Measurements from ENCODE around the gene TMX4. TPM values are rescaled to one million over a fixed set of nuclear protein-coding genes. Genes with fewer than 3 reads are reported as not detected.

The TMX4 gene
- total and polyA plus RNA-seq, 7 donors: 3.0 to 93.8 (median 63.4) TPM

DNA sequence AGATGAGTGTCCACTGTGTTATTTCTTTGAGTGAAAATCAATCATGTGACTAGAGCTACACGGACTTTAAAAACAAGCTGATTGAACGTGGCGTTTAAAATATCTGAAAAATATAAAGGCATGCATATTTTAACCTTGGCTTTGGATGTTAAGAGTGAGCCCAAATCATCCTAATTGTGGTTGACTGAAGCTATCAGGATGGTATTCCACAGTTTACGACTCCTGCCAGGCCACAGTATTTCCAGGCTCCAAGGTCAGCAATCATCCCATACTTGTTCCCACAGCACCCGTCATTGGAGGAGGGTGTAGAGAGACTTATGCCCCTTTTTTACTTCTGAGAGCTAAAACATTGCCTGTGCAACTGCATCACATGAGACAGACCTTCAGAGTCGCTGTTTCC is 43.2 kb upstream of the TMX4 start:
- TF ChIP-seq, protein P1, sequence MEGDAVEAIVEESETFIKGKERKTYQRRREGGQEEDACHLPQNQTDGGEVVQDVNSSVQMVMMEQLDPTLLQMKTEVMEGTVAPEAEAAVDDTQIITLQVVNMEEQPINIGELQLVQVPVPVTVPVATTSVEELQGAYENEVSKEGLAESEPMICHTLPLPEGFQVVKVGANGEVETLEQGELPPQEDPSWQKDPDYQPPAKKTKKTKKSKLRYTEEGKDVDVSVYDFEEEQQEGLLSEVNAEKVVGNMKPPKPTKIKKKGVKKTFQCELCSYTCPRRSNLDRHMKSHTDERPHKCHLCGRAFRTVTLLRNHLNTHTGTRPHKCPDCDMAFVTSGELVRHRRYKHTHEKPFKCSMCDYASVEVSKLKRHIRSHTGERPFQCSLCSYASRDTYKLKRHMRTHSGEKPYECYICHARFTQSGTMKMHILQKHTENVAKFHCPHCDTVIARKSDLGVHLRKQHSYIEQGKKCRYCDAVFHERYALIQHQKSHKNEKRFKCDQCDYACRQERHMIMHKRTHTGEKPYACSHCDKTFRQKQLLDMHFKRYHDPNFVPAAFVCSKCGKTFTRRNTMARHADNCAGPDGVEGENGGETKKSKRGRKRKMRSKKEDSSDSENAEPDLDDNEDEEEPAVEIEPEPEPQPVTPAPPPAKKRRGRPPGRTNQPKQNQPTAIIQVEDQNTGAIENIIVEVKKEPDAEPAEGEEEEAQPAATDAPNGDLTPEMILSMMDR (IDR thresholded peaks at IDR 0.05): no peak
- no peak for TF ChIP-seq POLR2AphosphoS5 (IDR thresholded peaks at IDR 0.05)
- no peak for TF ChIP-seq EP300 (IDR thresholded peaks at IDR 0.05)
- TF ChIP-seq POLR2A (IDR thresholded peaks at IDR 0.05): no peak
- no peak overlapping the region for H3K4me3 ChIP-seq
- intact Hi-C loops (cut with DNase I): no loop called here
- DNase-seq: no peak
- WGBS, 2 donors: 68 to 71% methylated on average over 6 of the region's 6 CpGs
- H3K36me3 ChIP-seq: no peaks in the 10 kb centered on the region
- H3K4me1 ChIP-seq: peaks cover 0 to 46% (median 31%) of the 10 kb centered on the region in 4 donors
- H3K27me3 ChIP-seq: no peaks in the 10 kb centered on the region
- H3K9me3 ChIP-seq: no peaks in the 10 kb centered on the region
- peak overlapping the region; percentile 49 to 70 (median 61) for H3K27ac ChIP-seq

DNA sequence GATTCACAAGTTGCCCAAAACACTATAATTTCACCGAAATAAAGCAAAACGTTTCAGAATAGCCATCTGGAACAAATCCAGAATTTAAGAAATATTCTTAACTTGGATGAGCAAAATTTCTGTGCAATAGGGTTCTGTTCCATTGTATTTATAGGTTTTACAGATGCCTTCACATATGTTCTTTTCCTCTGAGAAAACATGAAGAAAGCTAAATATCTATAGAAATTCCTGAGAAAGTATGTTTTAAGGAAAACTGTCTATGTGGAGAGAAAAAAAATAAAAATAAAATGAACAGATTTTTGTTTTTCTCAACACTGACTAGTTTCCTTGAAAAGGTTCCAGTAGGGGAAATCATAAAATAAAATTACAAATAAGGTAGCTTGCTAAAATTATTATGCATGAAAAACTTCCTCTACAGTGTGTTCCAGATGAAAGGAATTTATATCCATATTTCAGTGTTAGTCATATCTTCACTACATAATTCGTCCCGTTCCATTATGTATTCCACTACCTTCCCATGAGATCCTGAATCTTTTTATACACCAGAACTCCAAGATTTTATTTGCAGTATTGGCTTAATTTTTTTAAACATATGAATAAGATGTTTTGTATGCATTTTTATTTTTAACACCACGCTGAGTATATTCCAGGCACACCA is 42.4 kb upstream of the TMX4 start:
- TF ChIP-seq EP300 (IDR thresholded peaks at IDR 0.05) (no peak), POLR2AphosphoS5 (IDR thresholded peaks at IDR 0.05) (no peak), POLR2A (IDR thresholded peaks at IDR 0.05) (no peak)
- TF ChIP-seq, protein P1 (IDR thresholded peaks at IDR 0.05): no peak
- H3K4me3 ChIP-seq: no peak overlapping the region
- WGBS, 2 donors: 67 to 75% methylated on average over 5 of the region's 5 CpGs
- intact Hi-C loops (cut with DNase I): no loop called here
- H3K27me3 ChIP-seq: no peaks in the 10 kb centered on the region
- peaks cover 0 to 46% (median 31%) of the 10 kb centered on the region in 4 donors for H3K4me1 ChIP-seq
- H3K27ac ChIP-seq: peak overlapping the region; percentile 50 to 70 (median 61)
- DNase-seq: no peak
- no peaks in the 10 kb centered on the region for H3K9me3 ChIP-seq
- H3K36me3 ChIP-seq: no peaks in the 10 kb centered on the region

GRCh38 chr20:8060977-8061376 is 41.4 kb upstream of the TMX4 start:
- no peak overlapping the region for H3K4me3 ChIP-seq
- no peak for TF ChIP-seq POLR2A (IDR thresholded peaks at IDR 0.05)
- peak; percentile 19 to 78 (median 68) for TF ChIP-seq POLR2AphosphoS5 (IDR thresholded peaks at IDR 0.05)
- peak in 2 of 4 donors; percentile 31 to 43 for TF ChIP-seq EP300 (IDR thresholded peaks at IDR 0.05)
- TF ChIP-seq, protein P1 (IDR thresholded peaks at IDR 0.05): no peak
- no peaks in the 10 kb centered on the region for H3K9me3 ChIP-seq
- peak overlapping the region; percentile 50 to 70 (median 61) for H3K27ac ChIP-seq
- no peak for DNase-seq
- no peaks in the 10 kb centered on the region for H3K27me3 ChIP-seq
- H3K4me1 ChIP-seq: peaks cover 0 to 46% (median 31%) of the 10 kb centered on the region in 4 donors
- no peaks in the 10 kb centered on the region for H3K36me3 ChIP-seq
- intact Hi-C loops (cut with DNase I): no loop called here

DNA sequence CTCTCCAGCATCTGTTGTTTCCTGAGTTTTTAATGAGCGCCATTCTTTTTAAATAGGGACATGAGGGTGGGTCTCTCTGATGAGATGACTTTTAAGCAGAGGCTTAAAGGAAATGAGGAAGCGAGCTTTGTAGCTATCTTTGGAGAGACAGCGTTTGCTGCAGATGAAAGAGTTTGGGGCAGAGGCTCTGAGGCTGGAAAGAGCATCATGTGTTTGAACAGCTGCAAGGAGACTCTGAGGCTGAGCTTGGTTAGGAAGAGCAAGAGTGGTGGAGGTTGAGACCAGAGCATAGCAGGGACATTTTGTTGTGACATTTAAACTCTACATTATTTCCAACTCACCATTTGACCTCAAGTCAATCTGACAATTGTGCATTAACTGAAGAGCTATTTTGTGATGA is 38.3 kb upstream of the TMX4 start:
- Histone ChIP-seq H3K4me3 (no peak overlapping the region), H3K27ac (no peak overlapping the region), H3K4me1 (peaks cover 0 to 37% (median 29%) of the 10 kb centered on the region in 4 donors), H3K27me3 (no peaks in the 10 kb centered on the region), H3K9me3 (no peaks in the 10 kb centered on the region), H3K36me3 (no peaks in the 10 kb centered on the region)
- 58 to 59% methylated on average over 3 of the region's 3 CpGs for WGBS, 2 donors
- TF ChIP-seq, protein P1 (IDR thresholded peaks at IDR 0.05): no peak
- TF ChIP-seq POLR2AphosphoS5 (IDR thresholded peaks at IDR 0.05): no peak
- no peak for TF ChIP-seq EP300 (IDR thresholded peaks at IDR 0.05)
- no peak for TF ChIP-seq POLR2A (IDR thresholded peaks at IDR 0.05)
- no peak for DNase-seq
- intact Hi-C loops (cut with DNase I): no loop called here

GRCh38 chr20:8055096-8055495 is 35.5 kb upstream of the TMX4 start:
- Histone ChIP-seq H3K27me3 (no peaks in the 10 kb centered on the region), H3K9me3 (no peaks in the 10 kb centered on the region), H3K36me3 (no peaks in the 10 kb centered on the region), H3K4me3 (no peak overlapping the region), H3K27ac (no peak overlapping the region), H3K4me1 (peaks cover 0 to 9% (median 3%) of the 10 kb centered on the region in 4 donors)
- TF ChIP-seq EP300 (IDR thresholded peaks at IDR 0.05) (no peak), POLR2A (IDR thresholded peaks at IDR 0.05) (no peak), POLR2AphosphoS5 (IDR thresholded peaks at IDR 0.05) (no peak)
- TF ChIP-seq, protein P1 (IDR thresholded peaks at IDR 0.05): no peak
- 50 to 66% methylated on average over 3 of the region's 3 CpGs for WGBS, 2 donors
- no peak for DNase-seq
- intact Hi-C loops (cut with DNase I): no loop called here
